Stimulated activated CD4-positive, alpha-beta T cell treated with anti-CD3 and anti-CD28 coated beads, Interleukin-1b, Interleukin-23, amount 100 ng/mL, for 24 hours (primary cell): ENCODE measurements around the gene DPRX.

Experiments
- DNase-seq, 4 experiments: peaks; one replicate each; pipeline ENCODE4 v3.0.0-alpha.2; 2020; ENCODE audit warnings: low read depth in 4 of 4, low spot score in 1 of 4

The DPRX gene

GRCh38 chr19:53631949-53632407 is at the start of gene DPRX:
Gene DPRX, plus strand, starts transcription at chr19:53631999. Its CDS starts 108 bp downstream, at chr19:53632107.
- no peak for DNase-seq

- no peak for DNase-seq
Observed at GRCh38 chr19:53583181-53583580, 48.6 kb upstream of the DPRX start.

- DNase-seq, result no peak
Observed at GRCh38 chr19:53586277-53586691, 45.5 kb upstream of the DPRX start.

- no peak for DNase-seq
Observed at GRCh38 chr19:53594811-53595509, 36.8 kb upstream of the DPRX start.

GRCh38 chr19:53595510-53595867 is 36.3 kb upstream of the DPRX start:
- DNase-seq, result no peak

GRCh38 chr19:53596056-53596455 is 35.7 kb upstream of the DPRX start:
- no peak for DNase-seq

GRCh38 chr19:53597023-53597422 is 34.8 kb upstream of the DPRX start:
- no peak for DNase-seq

GRCh38 chr19:53598361-53598760 is 33.4 kb upstream of the DPRX start:
- DNase-seq, result no peak

- DNase-seq, result no peak
Observed at GRCh38 chr19:53600217-53600616, 31.6 kb upstream of the DPRX start.

- no peak for DNase-seq
Observed at GRCh38 chr19:53606031-53606430, 25.8 kb upstream of the DPRX start.

- no peak for DNase-seq
Observed at GRCh38 chr19:53608381-53608780, 23.4 kb upstream of the DPRX start.

GRCh38 chr19:53612762-53613526 is 18.9 kb upstream of the DPRX start:
- no peak for DNase-seq

- no peak for DNase-seq
Observed at GRCh38 chr19:53621885-53622740, 9.7 kb upstream of the DPRX start.

GRCh38 chr19:53624771-53625545 is 6.8 kb upstream of the DPRX start:
- DNase-seq, result no peak

- DNase-seq, result no peak
Observed at GRCh38 chr19:53626486-53626885, 5.3 kb upstream of the DPRX start.

GRCh38 chr19:53626976-53627375 is 4.8 kb upstream of the DPRX start:
- no peak for DNase-seq

GRCh38 chr19:53634768-53635167 is 3.0 kb downstream of the DPRX start:
- no peak for DNase-seq

- no peak for DNase-seq
Observed at GRCh38 chr19:53639471-53639870, 7.7 kb downstream of the DPRX start.

- no peak for DNase-seq
Observed at GRCh38 chr19:53642381-53643099, 10.7 kb downstream of the DPRX start.
